Peyer's patch (tissue), 4 donors: Measurements from ENCODE around the gene DCAF11. TPM values are rescaled to one million over a fixed set of nuclear protein-coding genes. Genes with fewer than 3 reads are reported as not detected.

ENCODE experiments used
- DNase-seq, 3 donors: peaks; one replicate each; pipeline ENCODE4 v3.0.0-alpha.2; 2017 to 2019
- H3K27ac ChIP-seq, 4 donors: fragments of 200-600 bp; sonication (generic); one replicate each; pipeline ENCODE4 v1.5.1; 2016 to 2019
- H3K27me3 ChIP-seq, 2 donors: fragments of 200-600 bp; sonication (generic); one replicate each; pipeline ENCODE4 v1.5.1; 2019
- H3K36me3 ChIP-seq, 3 donors: fragments of 200-600 bp; sonication (generic); one replicate each; pipeline ENCODE4 v1.5.1; 2016 to 2019
- H3K4me1 ChIP-seq, 4 donors: fragments of 200-600 bp; sonication (generic); one replicate each; pipeline ENCODE4 v1.5.1; 2016 to 2019
- H3K4me3 ChIP-seq, 4 donors: fragments of 200-600 bp; sonication (generic); 1 replicate in 3 of 4; 2 replicates in 1 of 4; pipeline ENCODE4 v1.5.1; 2016 to 2019; ENCODE audit warnings: mild to moderate bottlenecking in 1 of 4
- H3K9me3 ChIP-seq, 4 donors: fragments of 200-600 bp; sonication (generic); one replicate each; pipeline ENCODE4 v1.5.1; 2016 to 2019; ENCODE audit warnings: mild to moderate bottlenecking in 1 of 4
- CTCF ChIP-seq, 6 experiments: fragments of 450-650 bp in 4 of 6; fragments of 200-600 bp in 2 of 6; sonication (generic) in 1 of 6; IDR thresholded peaks; one replicate each; pipeline ENCODE4 v1.5.1; 2017 to 2019; ENCODE audit warnings: antibody characterized with exemption in 6 of 6, mild to moderate bottlenecking in 3 of 6, moderate library complexity in 1 of 6
- POLR2A ChIP-seq, 2 donors: fragments of 450-650 bp; IDR thresholded peaks; one replicate each; pipeline ENCODE4 v1.5.1; 2017; ENCODE audit warnings: antibody characterized with exemption in 2 of 2, mild to moderate bottlenecking in 2 of 2, moderate library complexity in 2 of 2
- total RNA-seq, 4 donors: library from RNA; depleted of rRNA; stranded (reverse); fragments of >200 nt; gene quantifications; one replicate each; pipeline ENCODE4 v1.1.0, GENCODE V29; 2016

The DCAF11 gene
- total RNA-seq, 4 donors from 2014 or later, result 113 to 214 (median 176) TPM

DNA sequence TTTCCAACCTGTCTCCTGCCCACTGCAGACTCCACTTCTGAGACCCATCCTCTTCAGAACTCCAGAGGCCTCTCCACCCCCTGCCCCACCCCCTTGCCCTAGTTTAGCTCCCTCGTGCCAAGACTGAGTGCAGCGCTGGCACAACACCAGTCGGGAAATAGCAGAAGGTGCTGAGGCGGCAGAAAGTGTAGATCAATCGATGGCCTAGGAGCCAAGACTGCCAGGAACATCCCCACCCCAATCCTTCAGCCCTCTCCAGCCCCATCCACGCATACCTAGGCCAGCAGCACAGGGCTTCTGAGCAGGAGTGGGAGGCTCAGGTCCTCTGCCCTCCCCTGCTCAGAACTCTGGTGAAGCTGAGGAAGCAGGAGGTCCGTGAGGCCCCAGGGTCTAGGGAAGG, 42.1 kb upstream of the DCAF11 start:
- H3K36me3 ChIP-seq, result no peaks in the 10 kb centered on the region
- no peaks in the 10 kb centered on the region for H3K27me3 ChIP-seq
- H3K4me1 ChIP-seq, result peaks cover 0 to 25% (median 6%) of the 10 kb centered on the region in 4 donors
- peak overlapping the region in 3 of 4 donors; percentile 46 to 89 (median 77) for H3K27ac ChIP-seq
- no peak overlapping the region for H3K4me3 ChIP-seq
- H3K9me3 ChIP-seq, result no peaks in the 10 kb centered on the region
- TF ChIP-seq CTCF (IDR thresholded peaks at IDR 0.05) (no peak), POLR2A (IDR thresholded peaks at IDR 0.05) (no peak)
- DNase-seq, result peak in 2 of 3 donors; percentile 72 to 81

GRCh38 chr14:24072881-24073877, 41.4 kb upstream of the DCAF11 start:
- Histone ChIP-seq H3K27ac (peak overlapping the region in 3 of 4 donors; percentile 46 to 89 (median 77)), H3K27me3 (no peaks in the 10 kb centered on the region), H3K9me3 (no peaks in the 10 kb centered on the region), H3K4me1 (peaks cover 0 to 25% (median 6%) of the 10 kb centered on the region in 4 donors), H3K4me3 (no peak overlapping the region), H3K36me3 (no peaks in the 10 kb centered on the region)
- peak in 1 of 3 donors; percentile 52 for DNase-seq
- TF ChIP-seq POLR2A (IDR thresholded peaks at IDR 0.05), result no peak
- no peak for TF ChIP-seq CTCF (IDR thresholded peaks at IDR 0.05)

- H3K27ac ChIP-seq, result peak overlapping the region in 3 of 4 donors; percentile 26 to 89 (median 77)
- H3K27me3 ChIP-seq, result no peaks in the 10 kb centered on the region
- peak in 1 of 3 donors; percentile 79 for DNase-seq
- TF ChIP-seq POLR2A (IDR thresholded peaks at IDR 0.05) (peak; percentile 50 to 75), CTCF (IDR thresholded peaks at IDR 0.05) (no peak)
- no peaks in the 10 kb centered on the region for H3K9me3 ChIP-seq
- no peaks in the 10 kb centered on the region for H3K36me3 ChIP-seq
- H3K4me1 ChIP-seq, result peaks cover 0 to 25% (median 6%) of the 10 kb centered on the region in 4 donors
- no peak overlapping the region for H3K4me3 ChIP-seq
Measured at GRCh38 chr14:24074625-24075484, 39.7 kb upstream of the DCAF11 start.

GRCh38 chr14:24075485-24076301, 38.9 kb upstream of the DCAF11 start:
- Histone ChIP-seq H3K4me1 (peaks cover 0 to 33% (median 7%) of the 10 kb centered on the region in 4 donors), H3K36me3 (no peaks in the 10 kb centered on the region), H3K27me3 (no peaks in the 10 kb centered on the region), H3K27ac (peak overlapping the region in 1 of 4 donors; percentile 89), H3K9me3 (no peaks in the 10 kb centered on the region), H3K4me3 (no peak overlapping the region)
- TF ChIP-seq POLR2A (IDR thresholded peaks at IDR 0.05) (no peak), CTCF (IDR thresholded peaks at IDR 0.05) (no peak)
- DNase-seq, result peak in 1 of 3 donors; percentile 32

GRCh38 chr14:24076302-24076601, 38.3 kb upstream of the DCAF11 start:
- DNase-seq, result no peak
- no peaks in the 10 kb centered on the region for H3K36me3 ChIP-seq
- no peak overlapping the region for H3K27ac ChIP-seq
- no peak for TF ChIP-seq POLR2A (IDR thresholded peaks at IDR 0.05)
- no peak for TF ChIP-seq CTCF (IDR thresholded peaks at IDR 0.05)
- H3K9me3 ChIP-seq, result no peaks in the 10 kb centered on the region
- no peaks in the 10 kb centered on the region for H3K27me3 ChIP-seq
- H3K4me3 ChIP-seq, result no peak overlapping the region
- peaks cover 0 to 37% (median 8%) of the 10 kb centered on the region in 4 donors for H3K4me1 ChIP-seq
